HG02852 (cell line): ENCODE measurements around the gene PLCL2.
A peak's percentile ranks its signal among the peaks of the same experiment; 100 is the strongest.
"Not testable (repeated sequence)": the region's sequence is repeated elsewhere in the genome, so short reads cannot be mapped to it uniquely, and the experiment has no call there.

Experiments
- ATAC-seq: cut with Tn5 transposase; IDR thresholded peaks from one replicate; pipeline ENCODE4 v1.9.1; 2021; ENCODE audit warnings: mild to moderate bottlenecking, moderate library complexity; ENCODE audit not compliant: unreplicated experiment

The PLCL2 gene

DNA sequence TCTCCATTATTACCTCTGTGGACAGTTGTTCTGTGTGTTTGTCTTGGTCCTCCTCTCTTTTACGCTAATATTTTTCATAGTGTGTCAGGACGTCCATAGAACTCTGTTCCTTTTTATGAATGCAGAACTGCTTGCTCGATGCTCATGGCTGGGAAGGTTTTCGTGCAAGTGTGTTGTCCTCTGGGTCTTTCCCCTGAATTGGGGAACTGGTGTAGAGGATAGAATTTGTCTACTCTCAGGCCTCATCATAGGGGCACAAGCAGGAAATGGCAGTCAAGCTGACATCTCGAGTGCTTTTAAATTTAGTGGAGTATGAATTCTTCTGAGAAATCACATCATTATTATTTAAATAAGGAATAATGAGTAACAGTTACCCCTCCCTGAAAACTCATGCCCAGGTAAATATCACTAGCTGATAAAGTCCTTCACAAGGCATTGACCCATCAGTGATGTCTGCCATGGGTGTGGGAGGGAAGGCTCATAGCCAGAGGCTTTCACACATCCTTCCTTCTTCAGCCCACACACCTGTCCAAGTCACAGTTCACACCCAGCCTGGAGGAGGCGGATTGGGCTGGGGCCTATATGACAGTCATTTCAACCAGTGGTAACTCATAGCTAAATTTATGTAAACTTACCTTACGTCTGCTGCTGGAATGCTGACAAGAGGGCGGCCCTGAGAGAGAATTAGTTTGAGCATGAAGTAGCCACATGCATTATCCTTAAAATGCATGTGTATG lies 226.1 kb downstream of the PLCL2 start:
- peak; percentile 69 for ATAC-seq

DNA sequence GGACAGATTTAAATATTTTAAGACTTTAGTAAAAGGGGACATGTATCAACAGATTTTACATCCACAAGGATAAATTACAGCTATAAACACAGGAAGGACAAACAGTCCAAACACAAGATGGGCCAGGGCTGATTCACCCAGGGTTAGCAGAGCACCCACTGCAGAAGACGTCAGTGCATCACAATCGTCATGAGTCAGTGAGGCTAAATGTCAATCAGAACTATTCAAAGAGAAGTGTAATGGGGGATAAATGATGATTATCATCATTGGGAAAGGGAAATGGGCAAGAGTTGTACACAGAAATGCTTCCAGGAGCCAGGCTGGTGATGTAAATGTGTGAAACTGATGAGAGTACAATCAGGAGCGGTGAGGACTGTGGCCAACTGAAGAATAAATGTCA lies 226.8 kb downstream of the PLCL2 start:
- no peak for ATAC-seq

DNA sequence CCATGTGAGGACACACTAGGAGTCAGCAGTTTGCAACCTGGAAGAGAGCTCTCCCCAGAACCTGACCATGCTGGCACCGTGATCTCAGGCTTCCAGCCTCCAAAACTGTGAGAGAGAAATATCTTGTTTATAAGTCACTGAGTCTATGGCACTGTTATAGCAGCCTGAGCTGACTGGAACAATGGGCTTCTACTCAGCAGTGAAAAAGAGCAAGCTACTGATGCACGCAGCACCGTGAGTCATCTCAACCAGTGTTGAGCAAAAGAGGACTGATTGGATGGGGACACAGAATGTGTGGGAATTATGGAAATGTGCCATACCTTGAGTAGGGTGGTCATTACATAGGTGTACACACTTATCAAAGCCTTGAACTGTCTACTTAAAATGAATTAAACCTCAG lies 230.4 kb downstream of the PLCL2 start:
- no peak for ATAC-seq

DNA sequence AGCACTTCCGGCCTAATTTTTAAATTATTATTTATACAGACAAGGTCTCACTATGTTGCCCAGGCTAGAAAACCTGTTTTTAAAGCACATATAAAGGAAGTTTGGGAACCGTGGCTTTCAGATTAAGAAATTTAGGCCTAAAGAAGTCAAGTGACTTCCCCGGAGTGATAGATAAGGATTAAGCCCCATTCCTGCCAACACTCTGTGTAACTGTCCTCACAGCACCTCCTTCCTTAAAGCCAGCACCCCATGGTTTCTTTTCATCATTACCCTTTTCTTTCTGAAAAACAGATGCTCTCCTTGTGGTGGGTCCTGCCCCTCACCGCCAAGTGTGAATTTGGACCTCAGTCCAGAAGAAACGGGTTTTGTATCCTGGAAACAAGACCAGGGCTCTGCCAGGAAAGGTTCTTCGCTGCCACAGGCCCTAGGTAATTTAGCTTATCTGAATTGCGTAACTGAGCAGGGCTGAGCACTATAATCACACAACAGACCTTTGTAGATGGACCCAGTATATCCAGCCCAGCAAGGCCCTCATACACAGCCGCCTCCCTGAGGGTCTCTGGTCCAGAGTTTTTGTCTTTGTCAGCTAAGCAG lies 231.3 kb downstream of the PLCL2 start:
- no peak for ATAC-seq

DNA sequence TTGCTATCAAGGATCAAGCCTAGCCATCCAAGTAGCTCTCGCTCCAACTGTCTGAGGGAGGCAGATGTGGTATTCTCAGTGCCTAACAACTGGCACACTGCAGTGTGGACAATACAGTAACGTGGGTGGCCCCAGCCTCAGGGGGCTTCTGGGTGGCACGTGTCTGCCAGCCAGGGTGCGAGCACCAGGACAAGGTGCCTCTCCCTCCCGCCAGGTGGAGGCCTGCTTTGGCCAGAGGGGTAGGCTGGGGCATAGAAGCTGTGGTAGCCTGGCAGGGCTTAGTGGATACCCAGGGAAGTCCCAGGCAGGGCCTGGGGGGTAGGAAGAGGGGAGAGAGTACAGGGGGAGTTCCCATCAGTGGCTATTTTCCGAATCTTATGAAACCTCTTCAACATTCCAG lies 234.0 kb downstream of the PLCL2 start:
- no peak for ATAC-seq

DNA sequence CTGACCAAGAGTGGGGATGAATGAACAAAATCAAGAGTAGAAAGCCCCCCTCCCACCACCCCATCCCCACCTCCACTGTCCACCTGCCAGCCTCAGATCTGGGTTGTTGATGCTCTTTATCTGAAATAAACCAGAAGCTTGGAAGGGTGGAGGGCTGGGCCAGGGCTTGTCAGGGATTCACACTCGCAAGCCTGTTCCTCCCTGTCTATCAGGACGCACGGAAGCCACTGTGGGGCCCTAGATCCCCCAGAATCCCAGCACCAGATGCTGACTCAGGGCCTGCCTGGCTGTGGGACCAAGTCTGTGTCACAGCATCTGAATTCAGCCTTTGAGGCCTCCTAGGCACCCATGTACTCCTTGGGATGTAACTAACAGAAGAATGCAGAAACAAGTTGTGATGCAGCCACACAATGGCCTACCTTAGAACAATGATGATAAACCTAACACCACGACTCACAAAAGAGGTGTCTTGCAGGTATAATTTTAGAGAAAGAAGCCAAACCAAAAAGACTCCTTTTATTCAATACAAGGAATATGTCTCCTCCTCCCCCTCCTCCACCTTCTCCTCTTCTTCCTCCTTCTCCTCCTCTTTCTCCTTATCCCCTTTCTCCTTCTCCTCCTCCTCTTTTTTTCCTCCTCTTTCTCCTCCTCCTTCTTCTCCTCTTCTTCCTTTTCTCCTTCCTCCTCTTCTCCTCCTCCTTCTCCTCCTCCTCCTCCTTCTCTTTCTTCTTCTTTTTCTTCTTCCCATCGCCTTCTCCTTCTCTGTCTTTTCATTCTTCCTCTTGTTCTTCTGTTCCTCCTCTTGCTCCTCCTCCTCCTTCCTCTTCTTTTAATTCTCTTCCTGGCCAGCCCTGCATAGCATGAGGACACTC lies 234.7 kb downstream of the PLCL2 start:
- no peak for ATAC-seq

DNA sequence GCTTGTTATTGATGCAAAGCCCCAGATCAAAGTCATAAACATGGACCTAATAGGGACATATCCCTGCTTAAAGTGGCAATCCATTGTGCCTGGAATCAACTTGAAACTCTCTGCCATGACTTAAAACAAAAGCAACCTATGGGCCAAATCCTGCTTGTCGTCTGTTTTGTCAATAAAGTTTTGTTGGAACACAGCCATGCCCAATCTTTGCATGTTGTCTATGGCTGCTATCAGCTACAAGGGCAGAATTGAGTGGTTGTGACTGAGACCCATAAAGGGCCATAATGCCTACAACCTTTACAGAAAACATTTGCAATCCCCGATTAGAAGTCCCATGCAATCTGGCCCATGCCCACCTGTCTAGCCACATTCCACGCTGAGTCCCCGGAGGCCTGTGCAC lies 235.4 kb downstream of the PLCL2 start:
- no peak for ATAC-seq

DNA sequence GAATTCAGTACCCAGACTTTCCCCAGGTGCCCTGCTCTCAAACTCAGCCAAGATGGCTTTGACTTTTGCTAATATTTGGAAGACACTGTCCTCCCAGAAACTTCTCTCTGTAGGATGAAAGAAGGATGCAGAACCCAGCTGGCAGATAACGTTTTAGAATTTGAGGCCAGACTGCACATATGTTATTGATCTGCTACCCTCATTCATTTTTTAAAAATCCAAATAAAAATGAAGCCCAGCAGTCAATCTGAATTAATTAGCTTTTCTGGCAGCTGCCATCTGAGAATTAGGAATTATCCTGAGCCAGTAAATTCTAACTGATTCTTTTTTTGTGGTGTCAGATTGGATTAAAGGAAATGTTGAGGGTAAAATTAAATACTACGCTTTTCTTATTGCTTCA lies 236.6 kb downstream of the PLCL2 start:
- no peak for ATAC-seq

DNA sequence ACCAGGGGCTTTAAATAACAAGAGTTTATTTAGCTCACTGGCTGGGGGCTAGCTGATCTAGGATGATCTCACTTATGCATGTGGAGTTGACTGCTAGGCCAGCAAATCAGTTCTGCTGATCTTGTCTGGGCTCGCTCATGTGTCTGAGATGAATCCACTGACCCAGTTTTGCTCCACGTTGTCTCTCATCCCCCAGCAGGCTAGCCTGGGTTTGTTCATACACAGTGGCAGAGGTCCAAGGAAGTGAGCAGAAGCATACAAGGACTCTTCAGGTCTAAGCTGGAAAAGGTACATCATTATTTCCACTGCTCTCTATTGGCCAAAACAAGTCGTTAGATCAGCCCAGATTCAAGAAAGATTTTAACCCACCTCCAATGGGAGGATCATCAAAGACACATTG lies 238.0 kb downstream of the PLCL2 start:
- no peak for ATAC-seq

DNA sequence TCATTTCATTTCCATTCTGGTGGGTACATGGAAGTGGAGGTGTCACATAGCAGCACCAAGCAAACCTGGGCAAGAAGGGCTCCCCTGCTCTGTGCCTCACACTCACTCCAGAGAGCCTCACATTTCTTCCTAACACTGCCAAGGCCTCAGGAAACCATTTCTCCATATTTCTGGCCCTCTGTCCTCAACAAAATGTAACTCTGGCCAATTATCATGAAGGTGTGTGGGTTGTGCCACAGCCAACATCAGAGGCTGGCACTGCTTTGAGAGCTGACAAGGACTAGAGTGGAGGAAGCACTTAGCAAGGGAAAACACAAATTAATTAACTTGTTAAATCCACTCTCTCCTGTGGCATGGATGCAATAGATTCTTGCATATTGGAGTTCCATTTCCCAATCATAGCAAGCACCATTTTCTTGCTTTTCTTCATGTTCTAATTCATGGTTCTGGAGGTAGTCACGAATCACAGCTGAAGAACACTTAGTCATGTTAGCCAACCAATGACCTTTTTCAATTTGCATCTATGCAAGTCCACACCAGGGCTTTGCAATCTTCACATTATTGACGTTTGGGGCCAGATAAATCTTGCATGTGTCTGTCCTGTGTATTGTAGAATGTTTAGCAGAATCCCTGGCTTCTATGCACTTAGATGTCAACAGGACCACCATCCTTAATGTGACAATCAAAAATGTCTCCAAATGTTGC lies 241.1 kb downstream of the PLCL2 start:
- no peak for ATAC-seq

DNA sequence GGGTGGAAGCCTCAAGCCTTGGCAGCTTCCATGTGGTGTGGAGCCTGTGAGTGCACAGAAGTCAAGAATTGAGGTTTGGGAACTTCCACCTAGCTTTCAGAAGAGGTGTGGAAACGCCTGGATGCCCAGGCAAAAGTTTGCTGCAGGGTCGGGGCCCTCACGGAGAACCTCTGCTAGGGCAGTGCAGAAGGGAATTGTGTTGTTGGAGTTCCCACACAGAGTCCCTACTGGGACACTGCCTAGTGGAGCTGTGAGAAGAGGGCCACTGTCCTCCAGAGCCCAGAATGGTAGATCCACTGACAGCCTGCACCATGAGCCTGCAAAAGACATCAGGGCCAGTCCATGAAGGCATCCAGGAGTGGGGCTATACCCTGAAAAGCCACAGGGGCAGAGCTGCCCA lies 243.9 kb downstream of the PLCL2 start:
- ATAC-seq, result not testable (repeated sequence)

DNA sequence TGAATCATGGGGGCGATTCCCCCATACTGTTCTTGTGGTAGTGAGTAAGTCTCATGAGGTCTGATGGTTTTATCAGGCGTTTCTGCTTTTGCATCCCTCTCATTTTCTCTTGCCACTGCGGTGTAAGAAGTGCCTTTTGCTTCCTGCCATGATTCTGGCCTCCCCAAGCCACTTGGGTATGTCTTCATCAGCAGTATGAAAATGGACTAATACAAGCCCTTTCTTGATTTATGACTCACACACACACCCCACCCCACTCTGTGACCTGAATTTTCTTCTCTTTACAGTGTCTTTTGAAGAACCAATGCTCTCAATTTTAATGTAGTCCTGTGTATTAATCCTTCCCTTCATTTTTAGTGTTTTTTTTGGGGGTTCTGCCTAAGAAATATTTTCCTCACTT lies 244.8 kb downstream of the PLCL2 start:
- ATAC-seq, result no peak

DNA sequence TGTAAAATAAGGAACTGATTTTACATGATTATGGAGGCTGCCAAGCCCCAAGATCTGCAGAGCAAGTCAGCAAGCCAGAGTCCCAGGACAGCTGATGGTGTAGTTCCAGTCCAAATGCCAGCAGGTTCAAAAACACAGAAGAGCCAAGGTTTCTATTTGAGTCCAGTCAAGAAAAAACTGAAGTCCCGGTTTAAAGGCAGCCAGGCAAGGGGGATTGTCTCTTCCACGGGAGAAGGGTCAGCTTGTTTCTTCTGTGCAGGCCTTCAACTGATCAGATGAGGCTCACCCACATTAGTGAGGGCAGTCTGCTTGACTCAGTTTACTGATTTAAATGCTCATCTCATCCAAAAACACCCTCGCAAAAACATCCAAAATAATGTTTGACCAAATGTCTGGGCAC lies 246.2 kb downstream of the PLCL2 start:
- no peak for ATAC-seq

DNA sequence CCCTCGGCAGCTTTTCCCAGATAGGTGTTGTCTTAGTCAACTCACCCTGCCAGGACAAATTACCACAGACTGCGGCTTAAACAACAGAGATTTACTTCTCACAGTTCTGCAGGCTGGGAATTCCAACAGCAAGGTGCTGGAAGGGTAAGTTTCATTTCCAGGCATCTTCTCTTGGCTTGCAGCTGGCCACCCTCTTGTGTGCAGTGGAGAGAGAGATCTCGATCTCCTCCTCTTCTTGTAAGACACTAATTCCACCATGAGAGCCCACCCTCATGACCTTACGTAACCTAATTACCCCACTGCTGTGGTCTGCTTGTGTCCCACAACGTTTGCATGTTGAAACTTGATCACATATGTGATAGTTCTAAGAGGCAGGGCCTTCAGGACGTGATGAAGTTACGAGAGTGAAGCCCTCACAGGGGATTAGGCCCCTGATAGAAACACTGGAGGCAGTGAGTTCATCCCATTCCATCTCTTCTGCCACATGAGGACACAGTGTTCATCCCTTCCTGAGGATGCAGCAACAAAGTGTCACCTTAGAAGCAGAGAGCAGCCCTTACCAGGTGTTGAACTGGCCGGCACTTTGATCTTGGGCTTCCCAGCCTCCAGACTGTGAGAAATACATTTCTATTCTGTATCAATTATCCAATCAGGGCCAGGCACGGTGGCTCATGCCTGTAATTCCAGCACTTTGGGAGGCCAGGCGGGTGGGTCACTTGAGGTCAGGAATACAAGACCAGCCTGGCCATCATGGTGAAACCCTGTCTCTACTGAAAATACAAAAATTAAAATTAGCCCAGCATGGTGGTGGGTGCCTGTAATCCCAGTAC lies 247.7 kb downstream of the PLCL2 start:
- no peak for ATAC-seq

DNA sequence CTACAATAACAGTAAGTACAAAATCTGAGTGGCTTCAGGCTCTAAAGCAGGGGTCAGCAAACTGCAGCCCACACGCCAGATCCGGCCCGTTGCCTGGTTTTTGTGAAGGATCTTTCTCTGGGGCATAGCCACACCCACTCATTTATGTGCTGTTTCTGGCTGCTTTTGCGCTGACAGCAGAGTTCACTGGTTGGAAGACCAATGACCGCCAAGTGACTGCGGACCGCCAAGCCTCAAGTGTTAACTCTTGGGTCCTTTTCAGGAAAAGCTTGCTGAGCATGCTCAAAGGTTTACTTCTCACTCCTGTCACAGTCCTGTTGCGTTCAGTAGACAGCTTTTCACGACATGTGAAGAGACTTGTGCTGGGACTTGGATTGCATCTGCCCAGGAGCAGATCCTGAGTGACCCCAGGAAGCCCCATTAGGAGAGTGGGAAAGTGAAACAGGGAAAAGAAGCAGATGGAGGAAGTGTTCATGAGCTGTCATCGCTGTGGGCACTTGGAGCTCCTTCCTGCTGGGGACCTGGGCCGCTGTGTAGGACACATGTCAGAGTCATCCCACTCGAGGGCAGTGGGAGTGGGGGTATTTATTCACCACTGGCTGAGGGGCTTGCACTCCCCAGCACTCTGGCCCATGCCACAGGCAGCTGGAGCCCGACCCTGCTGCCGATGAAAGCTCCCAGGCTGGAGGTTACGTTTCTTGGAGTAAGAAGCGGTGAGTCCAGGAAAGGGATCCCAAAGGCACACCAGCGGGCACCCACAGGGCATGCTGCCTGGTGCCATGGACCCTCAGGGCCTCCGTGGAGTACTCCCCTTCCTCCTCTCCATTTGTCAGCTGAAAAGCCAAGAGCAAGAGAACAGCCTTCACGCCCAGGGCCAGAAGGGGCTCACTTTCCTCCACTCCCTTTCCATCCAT lies 249.1 kb downstream of the PLCL2 start:
- ATAC-seq, result no peak

DNA sequence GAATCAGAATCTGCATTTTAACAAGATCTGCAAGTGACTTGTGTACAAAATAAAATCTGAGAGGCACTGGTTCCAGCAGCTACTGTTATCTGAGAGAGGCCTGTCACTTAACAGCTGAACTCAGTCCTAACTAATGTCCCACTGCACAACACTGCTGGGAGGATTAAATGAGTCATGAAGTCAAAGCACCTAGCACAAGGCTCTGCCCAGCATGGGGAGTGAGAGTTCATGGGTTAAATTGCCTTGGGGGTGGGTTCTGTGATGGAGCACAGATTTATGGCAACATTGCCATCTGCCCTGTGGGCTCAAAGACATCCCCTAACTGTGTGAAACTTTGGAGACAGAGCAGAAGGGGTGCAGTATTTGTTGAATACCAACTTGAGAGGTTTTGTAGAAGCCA lies 250.9 kb downstream of the PLCL2 start:
- ATAC-seq, result no peak

DNA sequence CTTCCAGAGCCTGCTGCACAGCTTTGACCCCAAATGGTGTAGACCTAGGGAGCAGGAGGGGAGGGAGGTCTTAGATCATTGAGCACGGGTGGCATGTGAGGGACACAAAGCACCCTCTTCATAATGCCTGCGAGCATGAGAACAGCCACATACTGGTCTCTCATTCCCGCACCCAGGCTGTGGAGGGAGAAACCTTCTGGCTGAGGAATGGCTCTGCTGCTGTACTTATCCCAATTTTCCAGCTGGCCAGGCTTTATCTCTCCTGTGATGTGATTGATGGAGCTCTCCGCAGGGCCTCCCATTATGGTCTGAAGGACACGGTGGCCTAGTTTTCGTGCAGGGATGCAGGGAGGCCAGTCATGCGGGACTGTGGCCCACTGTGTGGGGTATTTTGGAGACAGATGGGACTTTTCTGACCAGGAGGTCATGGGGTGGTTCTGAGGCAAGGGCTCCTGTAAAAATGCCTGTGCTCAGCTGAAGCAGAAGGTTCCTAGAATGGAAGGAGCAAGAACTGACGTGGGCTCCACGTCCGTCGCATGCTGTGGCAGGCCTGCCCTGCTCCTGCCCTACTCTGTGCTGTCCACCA lies 251.5 kb downstream of the PLCL2 start:
- no peak for ATAC-seq

DNA sequence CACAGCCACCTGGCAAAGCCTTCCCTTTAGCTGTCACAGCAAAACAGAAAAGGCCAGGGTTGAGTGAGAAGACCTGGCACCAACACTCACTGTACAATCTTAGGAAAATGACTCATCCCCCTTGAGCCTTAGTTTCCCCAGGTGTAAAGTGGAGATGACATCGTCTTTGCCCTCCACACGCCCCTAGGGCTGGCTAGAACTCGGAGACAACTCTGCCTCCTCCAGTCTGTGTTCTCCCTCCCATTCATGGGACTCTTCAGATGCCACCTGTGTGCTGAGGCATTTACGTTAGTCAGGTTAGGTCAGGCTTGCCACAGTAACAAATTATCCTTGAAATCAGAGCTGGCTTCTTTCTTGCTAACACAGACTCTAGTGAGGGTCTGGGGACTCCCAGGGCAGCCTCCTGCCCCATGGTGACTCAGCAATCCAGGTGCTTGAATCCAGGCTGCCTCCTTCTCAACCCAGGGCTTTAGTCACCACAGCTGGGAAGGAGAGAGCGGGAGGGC lies 252.6 kb downstream of the PLCL2 start:
- ATAC-seq, result no peak
